Heart right ventricle (tissue), 16 donors: ENCODE data around the gene PXT1. TPM values are rescaled to one million over a fixed set of nuclear protein-coding genes. Genes with fewer than 3 reads are reported as not detected.

Source experiments
- ATAC-seq, 8 donors: fragments of 200-7000 bp; cut with Tn5 transposase; one replicate each; pipeline ENCODE4 v1.9.1; 2020; ENCODE audit warnings: mild to moderate bottlenecking in 8 of 8, moderate library complexity in 8 of 8, moderate number of reproducible peaks in 1 of 8
- DNase-seq, 2 donors: peaks; one replicate each; pipeline ENCODE4 v3.0.0-alpha.2; 2020
- H3K27ac ChIP-seq, 10 donors: fragments of 200-600 bp; sonication (generic) in 2 of 10; one replicate each; pipeline versions ENCODE4 v1.5.0 to v1.8.0; 2020 to 2022; ENCODE audit warnings: mild to moderate bottlenecking in 3 of 10
- H3K27me3 ChIP-seq, 7 donors: fragments of 200-600 bp; one replicate each; pipeline ENCODE4 v1.8.0; 2021 to 2022; ENCODE audit warnings: mild to moderate bottlenecking in 2 of 7
- H3K36me3 ChIP-seq, 9 donors: fragments of 200-600 bp; sonication (generic) in 1 of 9; one replicate each; pipeline versions ENCODE4 v1.5.0 to v1.8.0; 2020 to 2022; ENCODE audit warnings: mild to moderate bottlenecking in 2 of 9
- H3K4me1 ChIP-seq, 9 donors: fragments of 200-600 bp; sonication (generic) in 1 of 9; one replicate each; pipeline versions ENCODE4 v1.5.0 to v1.8.0; 2020 to 2022; ENCODE audit warnings: mild to moderate bottlenecking in 4 of 9
- H3K4me3 ChIP-seq, 10 donors: fragments of 200-600 bp; sonication (generic) in 2 of 10; one replicate each; pipeline versions ENCODE4 v1.5.0 to v1.8.0; 2020 to 2022; ENCODE audit warnings: mild to moderate bottlenecking in 7 of 10, moderate library complexity in 2 of 10
- H3K9me3 ChIP-seq, 11 donors: fragments of 200-600 bp in 10 of 11; sonication (generic) in 2 of 11; one replicate each; pipeline versions ENCODE4 v1.5.0 to v1.8.0; 2013 to 2022; ENCODE audit warnings: mild to moderate bottlenecking in 2 of 11, control low read depth in 1 of 11, moderate library complexity in 1 of 11
- CTCF ChIP-seq, 9 donors: fragments of 200-600 bp; sonication (generic) in 2 of 9; IDR thresholded peaks; one replicate each; pipeline versions ENCODE4 v1.5.0 to v1.8.0; 2021 to 2022; ENCODE audit warnings: antibody characterized with exemption in 9 of 9, mild to moderate bottlenecking in 5 of 9, moderate library complexity in 1 of 9
- WGBS, 2 donors: extraction: QIAGEN DNeasy Blood & Tissue Kit; methylation state at CpG; one replicate each; pipeline ENCODE4 v1.1.7; 2013; ENCODE audit warnings: inconsistent platforms in 1 of 2; 5-methylcytosine and 5-hydroxymethylcytosine counted together
- intact Hi-C, 10 donors: fragments of 100-400 bp; cut with DNase I; formaldehyde crosslinking; loops; one replicate each; pipeline versions ENCODE4 v1.11.1 to v1.14.2; 2022
- polyA plus RNA-seq, 2 donors: library from polyadenylated mRNA; stranded (reverse); fragments of 200-250 nt; gene quantifications; one replicate each; pipeline ENCODE4 v1.2.3, GENCODE V29; 2013
- total RNA-seq, 10 donors: library from RNA; stranded (reverse); fragmentation: NEBNext Ultra II Directional in 3 of 10; extraction: Animal tissue kit (Norgen Biotek cat#: 25700) in 3 of 10; gene quantifications; one replicate each; pipeline versions ENCODE4 v1.2.1 to v1.2.4, GENCODE V29; 2021 to 2023
- donor health status: Arrhythmogenic right ventricular cardiomyopathy.
- donor health status: ischemic (EF 13 %, LVEDD 7.1; RV severe dilation, severe dysfunction).
- donor health status: healthy with polysubstance abuse.
- donor health status: DM: no; HTN: yes; CAD: no.
- donor health status: DM: no; HTN: no; CAD: no.
- donor health status: ischemic (EF 25% LVEDD 6.9; RV normal size, moderate dysfunction).
- donor health status: ischemic (EF 25% LVEDD 5.7; RV mildly dilated, moderate dysfunction).
- donor health status: healthy.
- donor health status: DM: yes; HTN: yes; CAD: no.
- donor health status: Ischemic cardiomyopathy.
- donor health status: ischemic (EF 35%, LVEDD 5.7; RV mildly dilated, moderate dysfunction).
- donor health status: nonischemic (EF 11% LVEDD 7.7; RV severe dilation, severe dysfunction).
- donor health status: DM: yes; HTN: yes; CAD: no.
- donor health status: PGD.
- donor health status: ischemic (EF 29% LVEDD 5.4; RV normal size, mild dysfunction).
- donor health status: nonischemic (EF 23%, LVEDD 6.1; RV moderate dilation, normal function).

The PXT1 gene
- total and polyA plus RNA-seq, 12 donors = 0.15 to 0.34 (median 0.23) TPM; not detected in 5

GRCh38 chr6:36380166-36380565 is 62.5 kb downstream of the PXT1 start:
- H3K9me3 ChIP-seq = no peaks in the 10 kb centered on the region
- DNase-seq (no peak), ATAC-seq (no peak)
- peaks cover 0 to 6% (median 0%) of the 10 kb centered on the region in 9 donors for H3K36me3 ChIP-seq
- 90 to 94% methylated on average over 4 of the region's 4 CpGs for WGBS, 2 donors
- intact Hi-C loops = no loop called here
- no peak overlapping the region for H3K27ac ChIP-seq
- TF ChIP-seq CTCF (IDR thresholded peaks at IDR 0.05) = no peak
- H3K4me3 ChIP-seq = no peak overlapping the region
- H3K4me1 ChIP-seq = no peaks in the 10 kb centered on the region
- H3K27me3 ChIP-seq = peaks cover 0 to 9% (median 0%) of the 10 kb centered on the region in 7 donors

- Histone ChIP-seq H3K4me1 (no peaks in the 10 kb centered on the region), H3K27me3 (peaks cover 0 to 4% (median 0%) of the 10 kb centered on the region in 7 donors), H3K4me3 (no peak overlapping the region), H3K27ac (no peak overlapping the region), H3K36me3 (peaks cover 0 to 6% (median 0%) of the 10 kb centered on the region in 9 donors), H3K9me3 (no peaks in the 10 kb centered on the region)
- ATAC-seq (no peak), DNase-seq (no peak)
- TF ChIP-seq CTCF (IDR thresholded peaks at IDR 0.05) = no peak
- intact Hi-C loops = no loop called here
- WGBS, 2 donors = 95% methylated on average over 10 of the region's 10 CpGs
Observed at GRCh38 chr6:36378936-36379335, 63.7 kb downstream of the PXT1 start.

GRCh38 chr6:36378243-36378920 is 64.3 kb downstream of the PXT1 start:
- TF ChIP-seq CTCF (IDR thresholded peaks at IDR 0.05) = no peak

GRCh38 chr6:36377594-36377993 is 65.1 kb downstream of the PXT1 start:
- Histone ChIP-seq H3K27me3 (peaks cover 0 to 4% (median 0%) of the 10 kb centered on the region in 7 donors), H3K9me3 (no peaks in the 10 kb centered on the region), H3K4me3 (no peak overlapping the region), H3K36me3 (peaks cover 0 to 12% (median 0%) of the 10 kb centered on the region in 9 donors), H3K4me1 (no peaks in the 10 kb centered on the region), H3K27ac (no peak overlapping the region)
- no peak for TF ChIP-seq CTCF (IDR thresholded peaks at IDR 0.05)
- intact Hi-C loops = no loop called here
- 63 to 71% methylated on average over 5 of the region's 5 CpGs for WGBS, 2 donors
- ATAC-seq = no peak
- DNase-seq = no peak

More at GRCh38 chr6:36378243-36378920, 64.3 kb downstream of the PXT1 start:
- Histone ChIP-seq H3K36me3 (peaks cover 0 to 6% (median 0%) of the 10 kb centered on the region in 9 donors), H3K27me3 (no peaks in the 10 kb centered on the region), H3K4me3 (no peak overlapping the region), H3K9me3 (no peaks in the 10 kb centered on the region), H3K27ac (no peak overlapping the region), H3K4me1 (no peaks in the 10 kb centered on the region)
- ATAC-seq (no peak), DNase-seq (no peak)
- whole genome bisulfite sequencing, 2 donors = 92% methylated on average over 4 of the region's 4 CpGs
- intact Hi-C loops = no loop called here
